T-helper 1 cell treated with Interleukin-12 subunit alpha and Interleukin-12 subunit beta and Interleukin-4 antibody, amounts not matched to agents 30 μg/mL and 1 μg/mL, for 36 hours (primary cell): Measurements from ENCODE around the gene GJC1.
A peak's percentile ranks its signal among the peaks of the same experiment; 100 is the strongest.
"Not testable (repeated sequence)": the region's sequence is repeated elsewhere in the genome, so short reads cannot be mapped to it uniquely, and the experiment has no call there.

ENCODE experiments used
- H3K27ac Mint-ChIP-seq: one replicate; pipeline ENCODE4 v1.8.0; 2021; ENCODE audit warnings: mild to moderate bottlenecking, mixed read lengths
- H3K27me3 Mint-ChIP-seq: one replicate; pipeline ENCODE4 v1.8.0; 2021; ENCODE audit warnings: low read depth, mixed read lengths
- H3K36me3 Mint-ChIP-seq: one replicate; pipeline ENCODE4 v1.8.0; 2021; ENCODE audit warnings: low read depth, mixed read lengths
- H3K4me1 Mint-ChIP-seq: one replicate; pipeline ENCODE4 v1.8.0; 2021; ENCODE audit warnings: low read depth, mixed read lengths
- H3K4me3 Mint-ChIP-seq: one replicate; pipeline ENCODE4 v1.8.0; 2021; ENCODE audit warnings: mild to moderate bottlenecking, moderate library complexity, mixed read lengths
- H3K9me3 Mint-ChIP-seq: one replicate; pipeline ENCODE4 v1.8.0; 2021; ENCODE audit warnings: mixed read lengths

The GJC1 gene

GRCh38 chr17:44757918-44758413 lies 72.1 kb downstream of the GJC1 start:
- H3K27ac Mint-ChIP-seq: no peak overlapping the region

GRCh38 chr17:44757045-44757917 lies 72.8 kb downstream of the GJC1 start:
- peaks cover 29% of the 10 kb centered on the region for H3K27me3 Mint-ChIP-seq
- H3K36me3 Mint-ChIP-seq: no peaks in the 10 kb centered on the region
- H3K4me1 Mint-ChIP-seq: peaks cover 1% of the 10 kb centered on the region
- no peak overlapping the region for H3K27ac Mint-ChIP-seq
- H3K4me3 Mint-ChIP-seq: no peak overlapping the region
- no peaks in the 10 kb centered on the region for H3K9me3 Mint-ChIP-seq

More at GRCh38 chr17:44757918-44758413, 72.1 kb downstream of the GJC1 start:
- Mint-ChIP-seq H3K27me3 (peaks cover 33% of the 10 kb centered on the region), H3K36me3 (no peaks in the 10 kb centered on the region), H3K9me3 (no peaks in the 10 kb centered on the region), H3K4me1 (peaks cover 1% of the 10 kb centered on the region), H3K4me3 (peak overlapping the region; percentile 48)

- H3K27me3 Mint-ChIP-seq: peaks cover 16% of the 10 kb centered on the region
- not testable (repeated sequence) for H3K4me3 Mint-ChIP-seq, H3K4me1 Mint-ChIP-seq, H3K9me3 Mint-ChIP-seq, H3K27ac Mint-ChIP-seq, H3K36me3 Mint-ChIP-seq
Measured at GRCh38 chr17:44755180-44755579, 74.9 kb downstream of the GJC1 start.

DNA sequence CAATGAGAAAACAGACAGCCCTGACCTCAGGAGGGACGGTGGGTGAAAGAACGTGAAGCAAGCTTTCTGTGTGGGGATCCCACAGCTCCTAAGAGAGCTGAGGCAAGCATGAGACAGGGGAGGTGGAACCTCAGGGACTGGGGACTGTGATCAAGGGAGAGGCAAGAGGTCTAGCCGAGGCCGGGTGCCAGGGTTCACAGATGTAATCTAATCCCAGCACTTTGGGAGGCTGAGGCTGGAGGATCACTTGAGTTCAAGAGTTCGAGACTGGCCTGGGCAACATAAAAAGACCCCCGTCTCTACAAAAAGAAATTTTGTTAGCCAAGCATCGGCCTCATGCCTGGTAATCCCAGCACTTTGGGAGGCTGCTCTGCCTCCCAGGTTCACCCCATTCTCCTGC lies 75.8 kb downstream of the GJC1 start:
- Mint-ChIP-seq H3K9me3 (no peaks in the 10 kb centered on the region), H3K27me3 (peaks cover 16% of the 10 kb centered on the region), H3K36me3 (peaks cover 12% of the 10 kb centered on the region), H3K4me1 (peaks cover 1% of the 10 kb centered on the region), H3K27ac (no peak overlapping the region), H3K4me3 (no peak overlapping the region)

DNA sequence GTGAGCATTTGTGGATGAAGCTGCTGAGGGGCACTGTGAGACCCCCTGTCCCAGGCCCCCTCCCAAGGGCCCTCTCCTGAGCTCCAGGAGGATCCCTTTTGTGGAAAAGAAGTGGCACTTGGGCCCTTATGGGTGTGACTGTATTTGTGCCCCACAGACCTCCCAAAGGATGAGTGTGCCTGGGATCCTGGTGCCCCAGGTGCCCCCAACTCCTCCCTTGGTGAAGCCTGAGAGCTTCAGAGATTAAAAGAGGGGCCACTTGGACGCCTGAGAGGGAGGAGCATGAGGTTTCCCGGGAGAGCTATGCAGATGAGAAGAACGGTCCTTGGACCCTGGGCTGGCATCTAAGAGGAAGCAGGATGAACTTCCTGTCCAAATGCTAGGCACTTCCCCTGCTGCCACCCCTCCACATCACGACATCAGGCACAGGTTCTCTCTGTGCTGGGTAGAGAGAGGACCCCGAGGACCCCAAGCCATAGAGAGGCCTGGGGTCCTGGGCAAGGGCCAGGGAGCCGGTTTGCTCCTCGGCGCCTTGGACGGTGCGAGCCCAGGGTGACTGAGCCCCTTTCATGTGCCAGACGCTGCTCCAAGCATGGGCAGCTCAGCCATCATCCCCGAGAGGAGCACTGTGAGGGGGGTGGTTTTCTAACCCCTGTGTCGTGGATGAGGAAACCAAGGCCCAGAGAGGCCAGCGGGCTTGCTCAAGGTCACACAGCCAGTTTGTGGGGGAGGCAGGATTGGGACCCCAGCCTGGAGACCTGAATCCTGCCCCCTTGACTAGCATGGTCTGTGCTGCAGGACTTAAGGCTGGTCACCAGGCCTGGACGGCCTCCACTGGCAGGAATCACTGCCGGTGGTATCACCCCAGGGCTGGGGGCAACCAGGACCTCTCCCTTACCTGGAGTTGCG lies 76.9 kb downstream of the GJC1 start:
- Mint-ChIP-seq H3K27me3 (peaks cover 14% of the 10 kb centered on the region), H3K36me3 (peaks cover 12% of the 10 kb centered on the region), H3K4me1 (peaks cover 1% of the 10 kb centered on the region)

DNA sequence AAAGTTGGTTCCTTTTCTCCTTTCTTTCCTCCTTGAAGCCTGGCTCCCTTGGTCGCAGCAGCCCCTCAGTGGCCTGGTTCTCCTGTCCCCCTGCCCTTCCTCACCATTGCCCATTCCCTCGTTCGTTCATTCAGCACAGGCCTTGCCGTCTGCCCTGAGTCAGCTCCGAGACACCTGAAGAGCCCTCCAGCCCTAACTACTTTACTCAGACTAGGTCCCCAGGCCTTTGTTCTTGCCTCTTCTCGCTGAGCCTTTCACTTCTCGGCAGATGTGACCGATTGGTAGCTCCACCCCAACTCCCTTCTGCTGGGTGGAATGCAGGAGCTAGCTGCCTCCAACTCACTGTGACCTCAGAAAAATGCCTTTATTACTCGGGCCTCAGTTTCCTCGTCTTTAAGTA lies 78.3 kb downstream of the GJC1 start:
- Mint-ChIP-seq H3K36me3 (peaks cover 18% of the 10 kb centered on the region), H3K9me3 (no peaks in the 10 kb centered on the region), H3K4me1 (no peaks in the 10 kb centered on the region), H3K27ac (no peak overlapping the region), H3K4me3 (no peak overlapping the region), H3K27me3 (peaks cover under 1% of the 10 kb centered on the region)

More for the DNA sequence above, 76.9 kb downstream of the GJC1 start:
- no peak overlapping the region for H3K4me3 Mint-ChIP-seq
- H3K9me3 Mint-ChIP-seq: no peaks in the 10 kb centered on the region
- H3K27ac Mint-ChIP-seq: no peak overlapping the region

DNA sequence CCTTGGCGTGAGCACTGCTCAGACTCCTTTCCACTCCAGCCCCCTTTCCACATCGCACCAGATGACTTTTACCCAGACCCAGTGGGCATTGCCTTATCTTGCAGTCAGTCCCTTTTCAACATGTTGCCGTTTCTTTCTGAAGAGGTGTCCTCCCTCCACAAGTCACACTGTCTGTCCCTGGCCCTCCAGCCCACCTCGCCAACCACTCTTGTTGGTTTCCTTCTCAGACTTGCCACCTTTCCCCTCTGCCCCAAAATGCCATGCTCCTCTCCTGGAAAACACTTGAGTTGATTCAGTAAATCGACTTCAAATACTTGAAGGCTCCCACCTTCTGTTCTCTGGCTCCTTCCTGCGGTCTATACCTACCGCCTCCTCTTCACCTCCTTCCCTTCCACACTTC lies 78.8 kb downstream of the GJC1 start:
- Mint-ChIP-seq H3K9me3 (no peaks in the 10 kb centered on the region), H3K36me3 (peaks cover 19% of the 10 kb centered on the region), H3K4me1 (no peaks in the 10 kb centered on the region), H3K27ac (no peak overlapping the region), H3K27me3 (no peaks in the 10 kb centered on the region), H3K4me3 (no peak overlapping the region)

GRCh38 chr17:44749980-44750318 lies 80.1 kb downstream of the GJC1 start:
- no peaks in the 10 kb centered on the region for H3K9me3 Mint-ChIP-seq
- H3K4me3 Mint-ChIP-seq: no peak overlapping the region
- H3K4me1 Mint-ChIP-seq: no peaks in the 10 kb centered on the region
- H3K27ac Mint-ChIP-seq: no peak overlapping the region
- H3K36me3 Mint-ChIP-seq: peaks cover 22% of the 10 kb centered on the region
- H3K27me3 Mint-ChIP-seq: no peaks in the 10 kb centered on the region

DNA sequence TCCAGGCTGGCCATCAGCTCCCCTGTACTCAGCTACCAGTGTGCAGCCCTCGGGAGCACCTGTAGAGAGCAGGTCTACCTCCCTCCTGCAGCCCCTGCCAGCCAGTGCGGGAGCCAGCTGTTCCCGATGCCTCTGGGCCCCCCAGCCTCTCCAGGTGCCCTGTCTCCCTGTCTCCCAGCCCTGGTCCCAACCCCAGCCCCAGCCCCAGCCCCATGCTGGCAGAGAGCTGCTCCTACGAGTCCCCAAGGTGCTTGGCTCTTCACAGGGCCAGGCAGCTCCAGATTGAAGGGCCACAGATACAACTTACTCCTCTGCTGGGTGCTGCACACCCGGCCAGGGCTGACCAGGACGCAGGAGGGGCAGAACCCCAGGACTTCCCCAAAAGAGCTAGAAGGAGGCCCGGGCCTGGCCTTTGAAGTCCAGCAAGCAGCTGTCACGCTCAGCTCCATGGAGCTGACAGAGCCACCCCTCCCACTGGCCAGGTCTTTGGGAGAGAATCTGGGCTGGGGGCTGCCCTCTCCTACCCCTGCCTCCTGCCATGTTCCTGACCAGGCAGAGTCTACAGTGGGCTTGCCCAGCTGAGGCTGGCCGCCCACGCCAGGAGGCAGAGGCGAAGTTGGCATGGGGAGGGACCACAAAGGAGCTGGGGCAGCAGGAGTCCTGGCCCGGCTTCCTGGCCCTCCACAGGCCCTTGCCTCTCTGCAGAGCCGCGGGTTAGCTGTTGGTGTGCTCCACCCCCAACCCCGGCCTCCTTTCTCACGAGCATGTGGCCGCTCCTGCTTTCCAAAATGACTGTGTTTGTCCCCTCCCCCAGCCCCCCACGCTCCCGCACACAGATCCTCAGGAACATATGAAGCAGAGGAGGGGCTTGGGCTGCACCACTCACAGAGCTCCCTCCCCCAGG lies 80.8 kb downstream of the GJC1 start:
- peaks cover 22% of the 10 kb centered on the region for H3K36me3 Mint-ChIP-seq
- no peak overlapping the region for H3K27ac Mint-ChIP-seq
- H3K4me3 Mint-ChIP-seq: no peak overlapping the region
- no peaks in the 10 kb centered on the region for H3K27me3 Mint-ChIP-seq
- no peaks in the 10 kb centered on the region for H3K9me3 Mint-ChIP-seq
- no peaks in the 10 kb centered on the region for H3K4me1 Mint-ChIP-seq
